ENCODE data around the gene MORN1. TPM values are rescaled to one million over a fixed set of nuclear protein-coding genes. Genes with fewer than 3 reads are reported as not detected.

Gene MORN1
- total and polyA plus RNA-seq, 2 of the 8 experiments (the other 6 are each of a cell fraction or from before 2014, with no cell fraction given), result 5.0 to 9.1 TPM

GRCh38 chr1:2323451-2323974 lies 67.8 kb downstream of the MORN1 start:
- H4K20me1 ChIP-seq (replicated peaks in 1 of 2; ENCODE audit: control insufficient read depth in 1 of 2, insufficient read depth in 2 of 2, low read length in 2 of 2), result no peaks in the 10 kb centered on the region
- no peak overlapping the region for H2BK120ac ChIP-seq (replicated peaks; ENCODE audit: low read depth, low read length)
- 94% methylated on average over 13 of the region's 16 CpGs; no CpG with 5 or more reads in 1 of the 2 experiments for WGBS, 2 experiments (ENCODE audit: extremely low coverage in 1 of 2, insufficient coverage in 1 of 2, insufficient read length in 1 of 2, insufficient replicate concordance in 2 of 2, low coverage in 1 of 2, low lambda C conversion rate in 2 of 2, missing lambda C conversion rate in 1 of 2)
- H2AK5ac ChIP-seq (ENCODE audit: low read depth, low read length), result no peak overlapping the region
- no peak overlapping the region for H3K23ac ChIP-seq (ENCODE audit: insufficient read length)
- no peak overlapping the region for H4K8ac ChIP-seq (ENCODE audit: extremely low read depth, insufficient read depth, low read length)
- H3K9me3 ChIP-seq (ENCODE audit: insufficient read depth in 2 of 2, low read depth in 1 of 2, low read length in 1 of 2), result no peaks in the 10 kb centered on the region
- no peak overlapping the region for H3K56ac ChIP-seq (replicated peaks; ENCODE audit: insufficient read length, low read depth, low read length)
- TF ChIP-seq BRCA1 (IDR thresholded peaks at IDR 0.05; ENCODE audit: low read depth, low read length), result no peak
- H3K4me1 ChIP-seq (replicated peaks in 1 of 4; ENCODE audit: control insufficient read depth in 3 of 4, insufficient read depth in 4 of 4, low read length in 3 of 4), result peaks cover 0 to 9% (median 4%) of the 10 kb centered on the region in 4 experiments; a peak in 4 of 7 replicates
- H3K27me3 ChIP-seq (replicated peaks in 1 of 4; ENCODE audit: control insufficient read depth in 3 of 4, extremely low read depth in 1 of 4, insufficient read depth in 3 of 4, low read length in 3 of 4), result no peaks in the 10 kb centered on the region; a peak in 1 of 7 replicates
- H2AFZ ChIP-seq (ENCODE audit: low read length), result no peak overlapping the region
- no peaks in the 10 kb centered on the region for H3K36me3 ChIP-seq (ENCODE audit: control insufficient read depth in 2 of 4, insufficient read depth in 4 of 4, low read length in 3 of 4)
- no peaks in the 10 kb centered on the region; the same call in 1 of the 2 replicates for H3K23me2 ChIP-seq (ENCODE audit: low read depth, low read length)
- no peak overlapping the region for H3K14ac ChIP-seq (ENCODE audit: insufficient read length)
- no peaks in the 10 kb centered on the region for H3K79me2 ChIP-seq (ENCODE audit: control insufficient read depth in 1 of 2, insufficient read depth in 2 of 2, low read length in 2 of 2)
- DNase-seq (ENCODE audit: low read depth in 1 of 2, low spot score in 2 of 2) (no peak), FAIRE-seq (no peak)
- POLR2A ChIA-PET (ENCODE audit: partially characterized antibody), result interaction anchor here (0.7 kb wide), 1 partner anchor 14 kb away, joined by 3 read pairs; no protein-coding TSS in a partner anchor
- H2BK15ac ChIP-seq (ENCODE audit: low read length), result no peak overlapping the region
- no peaks in the 10 kb centered on the region for H3K79me1 ChIP-seq (ENCODE audit: low read depth, low read length)
- H3K4ac ChIP-seq (replicated peaks; ENCODE audit: insufficient read length, low read depth, low read length), result no peak overlapping the region
- H2BK20ac ChIP-seq (ENCODE audit: low read length), result no peak overlapping the region
- H3K18ac ChIP-seq (ENCODE audit: extremely low read depth, low read length), result no peak overlapping the region
- no peak overlapping the region for H3K27ac ChIP-seq (ENCODE audit: low read depth, low read length)
- H2BK5ac ChIP-seq (ENCODE audit: low read depth, low read length), result no peak overlapping the region
- H4K91ac ChIP-seq (replicated peaks; ENCODE audit: insufficient read length, low read length), result no peak overlapping the region
- H2BK12ac ChIP-seq (ENCODE audit: low read depth, low read length), result 0 out of 2 replicates have a peak overlapping the region, but pooled peaks have one; percentile 9
- no peak overlapping the region for H3K9ac ChIP-seq (replicated peaks in 1 of 4; ENCODE audit: extremely low read depth in 1 of 4, low read depth in 3 of 4, low read length in 3 of 4)
- no peak overlapping the region for H4K5ac ChIP-seq (ENCODE audit: insufficient read length, low read depth, low read length)
- no peak overlapping the region for H3K4me2 ChIP-seq (ENCODE audit: insufficient read depth in 1 of 2, low read depth in 2 of 2, low read length in 2 of 2)
- no peak overlapping the region for H3K4me3 ChIP-seq (ENCODE audit: extremely low read depth in 1 of 4, insufficient read depth in 2 of 4, low read depth in 3 of 4, low read length in 4 of 4)
- CTCF ChIA-PET (ENCODE audit: partially characterized antibody), result interaction anchor here (0.9 to 2.0 kb wide), 3 partner anchors 10 to 52 kb away, joined by 3 to 6 read pairs (median 5); no protein-coding TSS in a partner anchor

Measured in H1 (cell line).